ENCODE measurements around the gene YARS1. TPM values are rescaled to one million over a fixed set of nuclear protein-coding genes. Genes with fewer than 3 reads are reported as not detected.

The YARS1 gene
- total RNA-seq, 1 experiment from 2014 or later = 262 TPM

DNA sequence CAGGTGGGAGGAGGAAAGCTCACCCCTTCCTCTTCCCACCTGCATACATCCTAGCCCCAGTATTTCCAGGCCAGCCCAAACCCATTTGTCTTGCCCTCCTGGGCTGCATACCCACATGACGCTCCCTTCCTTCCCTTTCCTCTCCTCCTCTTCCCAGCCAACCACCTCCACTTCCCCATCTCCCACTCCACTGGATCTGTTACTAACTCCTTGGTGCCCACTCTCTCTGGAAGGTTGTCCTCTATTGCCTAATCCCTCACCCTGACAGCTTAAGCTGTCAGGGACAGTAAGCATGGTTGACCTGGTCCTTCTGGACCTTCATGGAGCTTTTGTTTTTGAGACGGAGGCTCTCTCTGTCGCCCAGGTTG lies 91.6 kb downstream of the YARS1 start:
- Histone ChIP-seq H3K36me3 (ENCODE audit: insufficient read depth, low read length, poor library complexity, severe bottlenecking) (no peaks in the 10 kb centered on the region), H3K4me1 (ENCODE audit: insufficient read depth, low read length, poor library complexity, severe bottlenecking) (peaks cover 14% of the 10 kb centered on the region), H3K27me3 (replicated peaks; ENCODE audit: insufficient read depth, low read depth, low read length, poor library complexity) (no peaks in the 10 kb centered on the region), H3K27ac (ENCODE audit: low read depth, low read length, poor library complexity, severe bottlenecking) (peak overlapping the region; percentile 67), H3K9me3 (ENCODE audit: low read depth, low read length, poor library complexity, severe bottlenecking) (no peaks in the 10 kb centered on the region), H3K4me3 (ENCODE audit: low read depth, low read length, poor library complexity, severe bottlenecking) (no peak overlapping the region)
- TSS peak; percentile 49 for BruUV-seq (replicated peaks)
- no peak for DNase-seq (ENCODE audit: low spot score)
- ChIA-PET POLR2A (ENCODE audit: low non-redundant PET) (no interaction called here), CTCF (no interaction called here)
- TF ChIP-seq CTCF (conservative IDR thresholded peaks at IDR 0.05; ENCODE audit: low read depth, low read length) (no peak), EZH2 (IDR thresholded peaks at IDR 0.05; ENCODE audit: borderline replicate concordance, low read depth, low read length, poor library complexity, severe bottlenecking) (no peak)
- intact Hi-C loops (cut with micrococcal nuclease; ENCODE audit: unreplicated experiment) = no loop called here

Other genes with a start within 250 kb of the YARS1 start
- 70.6 and 72.1 TPM in 2 replicates for gene ZBTB8OS, start 166.8 kb downstream of the YARS1 start, total RNA-seq (2021)
- gene RBBP4, start 166.2 kb downstream of the YARS1 start, total RNA-seq (2021) = 496 and 513 TPM in 2 replicates
- 0.71 TPM in 1 of 2 replicates, not detected in the other for gene SYNC, start 114.6 kb downstream of the YARS1 start, total RNA-seq (2021)
- 66.1 and 69.3 TPM in 2 replicates for gene S100PBP, start 295 bp upstream of the YARS1 start, total RNA-seq (2021)
- 1.2 and 1.3 TPM in 2 replicates for gene FNDC5, start 53.6 kb upstream of the YARS1 start, total RNA-seq (2021)
- gene HPCA, start 69.1 kb upstream of the YARS1 start, total RNA-seq (2021) = 0.69 and 0.98 TPM in 2 replicates
- gene TMEM54, start 84.0 kb upstream of the YARS1 start, total RNA-seq (2021) = 3.2 and 4.8 TPM in 2 replicates
- gene RNF19B, start 147.5 kb upstream of the YARS1 start, total RNA-seq (2021) = 14.3 and 14.5 TPM in 2 replicates
- 196 and 208 TPM in 2 replicates for gene AK2, start 219.5 kb upstream of the YARS1 start, total RNA-seq (2021)

All from A673 (cell line).